Measurements from ENCODE around the gene HIPK3. TPM values are rescaled to one million over a fixed set of nuclear protein-coding genes. Genes with fewer than 3 reads are reported as not detected.

The HIPK3 gene
- polyA plus RNA-seq, 1 donor from 2014 or later = 25.5 TPM

DNA sequence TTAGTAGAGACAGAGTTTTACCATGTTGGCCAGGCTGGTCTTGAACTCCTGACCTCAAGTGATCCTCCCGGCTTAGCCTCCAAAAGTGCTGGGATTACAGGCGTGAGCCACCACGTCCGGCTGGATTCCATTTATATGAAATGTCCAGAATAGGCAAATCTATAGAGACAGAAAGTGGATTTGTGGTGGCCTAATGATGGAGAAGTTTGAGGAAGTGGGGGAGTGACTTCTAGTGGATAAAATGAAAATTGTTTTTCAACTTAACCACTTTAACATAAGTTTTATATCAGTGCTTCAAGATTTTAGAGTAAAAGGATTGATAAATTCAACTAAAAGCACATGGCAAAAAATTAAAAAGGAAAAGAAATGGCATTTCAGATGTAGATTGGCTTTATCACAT is 66.2 kb downstream of the HIPK3 start:
- no peak overlapping the region for H3K4me2 ChIP-seq (ENCODE audit: low read length)

DNA sequence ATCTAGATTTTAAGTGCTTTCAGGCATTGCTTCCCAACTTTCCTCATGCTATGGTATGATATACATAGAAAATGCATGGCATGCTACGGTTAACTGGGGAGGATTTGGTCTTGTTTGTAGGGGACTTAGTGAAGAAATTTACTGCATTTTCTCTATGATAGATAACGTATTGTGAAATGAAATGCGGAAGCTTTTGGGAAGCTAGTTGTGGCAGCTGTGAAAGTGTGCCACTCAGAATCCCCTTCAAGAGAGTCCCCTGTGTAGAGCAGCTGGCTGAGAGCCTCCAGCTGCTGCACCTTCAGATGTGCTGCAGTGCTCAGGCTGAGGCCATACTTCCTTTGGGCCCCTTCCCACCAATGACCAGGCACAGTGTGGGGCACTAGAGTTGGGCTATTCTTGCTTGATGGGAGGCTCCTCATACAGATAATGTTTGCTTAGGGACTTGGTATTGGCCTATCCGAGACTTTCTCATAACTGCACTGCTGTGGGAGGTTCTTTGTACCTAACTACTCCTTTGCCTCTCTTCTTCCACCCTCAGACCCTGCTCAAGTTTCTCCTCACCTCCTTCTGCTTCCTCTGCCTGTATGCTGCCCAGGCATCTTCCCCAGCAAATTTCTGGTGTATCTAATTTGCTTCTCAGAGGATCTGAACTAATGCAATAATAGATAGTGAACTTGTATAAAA is 67.3 kb downstream of the HIPK3 start:
- Histone ChIP-seq H3K4me2 (ENCODE audit: low read length) (no peak overlapping the region), H3K4me3 (ENCODE audit: low read length) (no peak overlapping the region), H3K9ac (ENCODE audit: low read length) (no peak overlapping the region), H3K9me2 (ENCODE audit: insufficient read depth, low read length) (no peaks in the 10 kb centered on the region), H3F3A (ENCODE audit: insufficient read depth, low read length, poor library complexity, severe bottlenecking) (no peaks in the 10 kb centered on the region), H2AFZ (ENCODE audit: low read depth, low read length) (no peak overlapping the region), H4K20me1 (ENCODE audit: insufficient read depth) (no peaks in the 10 kb centered on the region), H3K27me3 (ENCODE audit: insufficient read depth, low read depth, low read length) (no peaks in the 10 kb centered on the region), H3K79me2 (replicated peaks; ENCODE audit: insufficient read depth, low read length) (peaks cover 16% of the 10 kb centered on the region), H3K9me3 (ENCODE audit: low read length) (no peaks in the 10 kb centered on the region), H3K36me3 (ENCODE audit: insufficient read depth, low read length) (no peaks in the 10 kb centered on the region), H3K27ac (ENCODE audit: low read length) (no peak overlapping the region)
- TF ChIP-seq POLR2AphosphoS5 (IDR thresholded peaks at IDR 0.05) (no peak), MXI1 (conservative IDR thresholded peaks at IDR 0.05; ENCODE audit: poor library complexity, severe bottlenecking) (no peak), SMC3 (conservative IDR thresholded peaks at IDR 0.05; ENCODE audit: poor library complexity) (no peak)
- TF ChIP-seq, protein P1, sequence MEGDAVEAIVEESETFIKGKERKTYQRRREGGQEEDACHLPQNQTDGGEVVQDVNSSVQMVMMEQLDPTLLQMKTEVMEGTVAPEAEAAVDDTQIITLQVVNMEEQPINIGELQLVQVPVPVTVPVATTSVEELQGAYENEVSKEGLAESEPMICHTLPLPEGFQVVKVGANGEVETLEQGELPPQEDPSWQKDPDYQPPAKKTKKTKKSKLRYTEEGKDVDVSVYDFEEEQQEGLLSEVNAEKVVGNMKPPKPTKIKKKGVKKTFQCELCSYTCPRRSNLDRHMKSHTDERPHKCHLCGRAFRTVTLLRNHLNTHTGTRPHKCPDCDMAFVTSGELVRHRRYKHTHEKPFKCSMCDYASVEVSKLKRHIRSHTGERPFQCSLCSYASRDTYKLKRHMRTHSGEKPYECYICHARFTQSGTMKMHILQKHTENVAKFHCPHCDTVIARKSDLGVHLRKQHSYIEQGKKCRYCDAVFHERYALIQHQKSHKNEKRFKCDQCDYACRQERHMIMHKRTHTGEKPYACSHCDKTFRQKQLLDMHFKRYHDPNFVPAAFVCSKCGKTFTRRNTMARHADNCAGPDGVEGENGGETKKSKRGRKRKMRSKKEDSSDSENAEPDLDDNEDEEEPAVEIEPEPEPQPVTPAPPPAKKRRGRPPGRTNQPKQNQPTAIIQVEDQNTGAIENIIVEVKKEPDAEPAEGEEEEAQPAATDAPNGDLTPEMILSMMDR (IDR thresholded peaks at IDR 0.05; ENCODE audit: poor library complexity, severe bottlenecking) = no peak
- TF ChIP-seq, protein P2, sequence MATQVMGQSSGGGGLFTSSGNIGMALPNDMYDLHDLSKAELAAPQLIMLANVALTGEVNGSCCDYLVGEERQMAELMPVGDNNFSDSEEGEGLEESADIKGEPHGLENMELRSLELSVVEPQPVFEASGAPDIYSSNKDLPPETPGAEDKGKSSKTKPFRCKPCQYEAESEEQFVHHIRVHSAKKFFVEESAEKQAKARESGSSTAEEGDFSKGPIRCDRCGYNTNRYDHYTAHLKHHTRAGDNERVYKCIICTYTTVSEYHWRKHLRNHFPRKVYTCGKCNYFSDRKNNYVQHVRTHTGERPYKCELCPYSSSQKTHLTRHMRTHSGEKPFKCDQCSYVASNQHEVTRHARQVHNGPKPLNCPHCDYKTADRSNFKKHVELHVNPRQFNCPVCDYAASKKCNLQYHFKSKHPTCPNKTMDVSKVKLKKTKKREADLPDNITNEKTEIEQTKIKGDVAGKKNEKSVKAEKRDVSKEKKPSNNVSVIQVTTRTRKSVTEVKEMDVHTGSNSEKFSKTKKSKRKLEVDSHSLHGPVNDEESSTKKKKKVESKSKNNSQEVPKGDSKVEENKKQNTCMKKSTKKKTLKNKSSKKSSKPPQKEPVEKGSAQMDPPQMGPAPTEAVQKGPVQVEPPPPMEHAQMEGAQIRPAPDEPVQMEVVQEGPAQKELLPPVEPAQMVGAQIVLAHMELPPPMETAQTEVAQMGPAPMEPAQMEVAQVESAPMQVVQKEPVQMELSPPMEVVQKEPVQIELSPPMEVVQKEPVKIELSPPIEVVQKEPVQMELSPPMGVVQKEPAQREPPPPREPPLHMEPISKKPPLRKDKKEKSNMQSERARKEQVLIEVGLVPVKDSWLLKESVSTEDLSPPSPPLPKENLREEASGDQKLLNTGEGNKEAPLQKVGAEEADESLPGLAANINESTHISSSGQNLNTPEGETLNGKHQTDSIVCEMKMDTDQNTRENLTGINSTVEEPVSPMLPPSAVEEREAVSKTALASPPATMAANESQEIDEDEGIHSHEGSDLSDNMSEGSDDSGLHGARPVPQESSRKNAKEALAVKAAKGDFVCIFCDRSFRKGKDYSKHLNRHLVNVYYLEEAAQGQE (IDR thresholded peaks at IDR 0.05; ENCODE audit: borderline replicate concordance) = no peak

More for the DNA sequence above, 66.2 kb downstream of the HIPK3 start:
- Histone ChIP-seq H3K36me3 (ENCODE audit: insufficient read depth, low read length) (no peaks in the 10 kb centered on the region), H3K9me2 (ENCODE audit: insufficient read depth, low read length) (no peaks in the 10 kb centered on the region), H4K20me1 (ENCODE audit: insufficient read depth) (no peaks in the 10 kb centered on the region), H3K9me3 (ENCODE audit: low read length) (no peaks in the 10 kb centered on the region), H3K79me2 (replicated peaks; ENCODE audit: insufficient read depth, low read length) (peaks cover 16% of the 10 kb centered on the region), H3K27me3 (ENCODE audit: insufficient read depth, low read depth, low read length) (no peaks in the 10 kb centered on the region), H3K27ac (ENCODE audit: low read length) (no peak overlapping the region), H3K4me3 (ENCODE audit: low read length) (no peak overlapping the region), H3F3A (ENCODE audit: insufficient read depth, low read length, poor library complexity, severe bottlenecking) (no peaks in the 10 kb centered on the region), H2AFZ (ENCODE audit: low read depth, low read length) (no peak overlapping the region), H3K9ac (ENCODE audit: low read length) (no peak overlapping the region)
- TF ChIP-seq, protein P1 (IDR thresholded peaks at IDR 0.05; ENCODE audit: poor library complexity, severe bottlenecking) = no peak
- no peak for TF ChIP-seq RAD21 (conservative IDR thresholded peaks at IDR 0.05)
- TF ChIP-seq POLR2AphosphoS5 (IDR thresholded peaks at IDR 0.05) = no peak
- TF ChIP-seq, protein P2 (IDR thresholded peaks at IDR 0.05; ENCODE audit: borderline replicate concordance) = no peak
- TF ChIP-seq EP300 (conservative IDR thresholded peaks at IDR 0.05; ENCODE audit: poor library complexity, severe bottlenecking) = no peak
- TF ChIP-seq SMC3 (conservative IDR thresholded peaks at IDR 0.05; ENCODE audit: poor library complexity) = no peak
- TF ChIP-seq MXI1 (conservative IDR thresholded peaks at IDR 0.05; ENCODE audit: poor library complexity, severe bottlenecking) = no peak
- TF ChIP-seq TAF1 (IDR thresholded peaks at IDR 0.05; ENCODE audit: low read depth) = no peak
- TF ChIP-seq EZH2 (IDR thresholded peaks at IDR 0.05; ENCODE audit: borderline replicate concordance, insufficient read depth, low read length, poor library complexity, severe bottlenecking) = no peak

Measured in neural cell (in vitro differentiated cells).